Prostate gland (tissue), 2 donors: Measurements from ENCODE around the gene PHPT1. TPM values are rescaled to one million over a fixed set of nuclear protein-coding genes. Genes with fewer than 3 reads are reported as not detected.
A peak's percentile ranks its signal among the peaks of the same experiment; 100 is the strongest.

Source experiments
- DNase-seq: peaks from one replicate; pipeline ENCODE4 v3.0.0-alpha.2; 2019; ENCODE audit warnings: low spot score
- H3K27ac ChIP-seq, 2 donors: fragments of 200-600 bp; sonication (generic); 2 replicates each; pipeline ENCODE4 v1.5.1; 2017 to 2019
- H3K27me3 ChIP-seq: fragments of 200-600 bp; sonication (generic); replicated peaks from 2 replicates; pipeline ENCODE4 v1.5.1; 2019; ENCODE audit not compliant: insufficient read depth
- H3K36me3 ChIP-seq, 2 donors: fragments of 200-600 bp; sonication (generic); 1 replicate in 1 of 2; 2 replicates in 1 of 2; pipeline versions ENCODE4 v1.5.1 to v1.8.1; 2017 to 2019
- H3K4me1 ChIP-seq: fragments of 200-600 bp; sonication (generic); replicated peaks from 2 replicates; pipeline ENCODE4 v1.5.1; 2019
- H3K4me3 ChIP-seq, 2 donors: fragments of 200-600 bp; sonication (generic); 2 replicates each; pipeline ENCODE4 v1.5.1; 2017 to 2019
- H3K9me3 ChIP-seq: fragments of 200-600 bp; sonication (generic); 2 replicates; pipeline ENCODE4 v1.5.1; 2017
- POLR2A ChIP-seq: fragments of 450-650 bp; IDR thresholded peaks from one replicate; pipeline ENCODE4 v1.6.1; 2016; ENCODE audit warnings: antibody characterized with exemption, mild to moderate bottlenecking
- POLR2AphosphoS5 ChIP-seq: sonication (generic); formaldehyde crosslinking; IDR thresholded peaks from one replicate; pipeline ENCODE4 v1.6.1; 2017; ENCODE audit warnings: antibody characterized with exemption
- WGBS: methylation state at CpG from one replicate; pipeline ENCODE4 v1.1.5; 2018; 5-methylcytosine and 5-hydroxymethylcytosine counted together
- intact Hi-C: fragments of 100-400 bp; cut with DNase I; formaldehyde crosslinking; loops from one replicate; pipeline ENCODE4 v1.14.2; 2022
- total RNA-seq, 2 donors: library from RNA; depleted of rRNA; stranded (reverse); fragments of >200 nt; gene quantifications; one replicate each; pipeline ENCODE4 v1.1.0, GENCODE V29; 2016
- TF ChIP-seq, protein P1 (sequence below), 4 experiments: fragments of 200-600 bp in 2 of 4; fragments of 450-650 bp in 2 of 4; sonication (generic) in 2 of 4; IDR thresholded peaks; 1 replicate in 3 of 4; 2 replicates in 1 of 4; pipeline ENCODE4 v1.5.1; 2016 to 2019; ENCODE audit warnings: antibody characterized with exemption in 4 of 4, mild to moderate bottlenecking in 2 of 4, moderate library complexity in 2 of 4

The PHPT1 gene
- total RNA-seq, 2 donors from 2014 or later, result 139 to 212 TPM

DNA sequence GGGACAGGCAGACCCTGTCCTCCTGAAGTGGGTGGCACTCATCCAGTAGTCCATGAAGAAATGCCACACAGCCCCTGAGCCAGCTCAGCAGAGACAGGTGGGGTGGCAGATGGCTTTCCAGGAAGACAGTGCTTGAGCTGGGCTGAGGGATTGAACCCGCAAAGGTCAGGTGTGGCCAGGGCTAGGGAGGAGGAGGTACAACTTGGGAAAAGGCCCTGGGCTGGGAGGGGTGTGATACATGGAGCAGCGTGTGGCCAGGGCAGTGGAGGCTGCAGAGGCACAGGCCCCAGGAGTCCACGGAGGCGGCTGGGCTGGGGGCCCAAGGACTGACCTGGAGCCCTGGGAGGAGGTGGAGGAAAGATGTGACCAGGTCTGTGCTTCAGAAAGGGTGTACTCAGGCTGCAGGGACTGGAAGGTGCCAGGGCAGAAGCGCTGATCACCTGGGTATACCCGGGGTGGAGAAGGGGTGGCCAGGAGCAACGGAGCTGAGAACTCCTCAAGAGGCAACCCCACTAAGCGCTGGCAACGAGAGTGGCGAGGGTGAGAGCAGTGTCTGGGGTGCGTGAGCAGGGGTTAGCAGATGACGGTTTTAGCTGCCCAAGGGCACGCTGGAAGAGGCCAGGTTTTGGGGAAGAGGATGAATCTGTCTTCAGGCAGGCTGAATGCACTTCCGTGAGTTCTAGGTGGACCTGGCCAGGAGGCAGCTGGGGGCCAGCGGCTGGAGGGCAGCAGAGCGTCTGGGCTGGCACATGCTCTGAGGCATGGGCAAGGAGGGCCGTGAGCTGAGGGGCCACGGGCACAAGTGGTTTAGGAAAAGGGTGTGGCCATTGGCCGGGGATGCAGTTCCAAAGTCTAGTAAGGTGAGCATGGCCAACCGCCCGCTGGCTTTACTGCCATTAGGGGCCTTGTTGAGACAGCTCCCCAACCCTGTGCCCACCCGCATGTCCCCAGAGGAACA is 45.4 kb upstream of the PHPT1 start:
- WGBS, result 86% methylated on average over 21 of the region's 22 CpGs
- Histone ChIP-seq H3K4me1 (peaks cover 13% of the 10 kb centered on the region), H3K27me3 (no peaks in the 10 kb centered on the region), H3K4me3 (no peak overlapping the region), H3K27ac (peak overlapping the region; percentile 47 to 74), H3K36me3 (no peaks in the 10 kb centered on the region), H3K9me3 (no peaks in the 10 kb centered on the region)
- no peak for TF ChIP-seq POLR2A
- TF ChIP-seq, protein P1, sequence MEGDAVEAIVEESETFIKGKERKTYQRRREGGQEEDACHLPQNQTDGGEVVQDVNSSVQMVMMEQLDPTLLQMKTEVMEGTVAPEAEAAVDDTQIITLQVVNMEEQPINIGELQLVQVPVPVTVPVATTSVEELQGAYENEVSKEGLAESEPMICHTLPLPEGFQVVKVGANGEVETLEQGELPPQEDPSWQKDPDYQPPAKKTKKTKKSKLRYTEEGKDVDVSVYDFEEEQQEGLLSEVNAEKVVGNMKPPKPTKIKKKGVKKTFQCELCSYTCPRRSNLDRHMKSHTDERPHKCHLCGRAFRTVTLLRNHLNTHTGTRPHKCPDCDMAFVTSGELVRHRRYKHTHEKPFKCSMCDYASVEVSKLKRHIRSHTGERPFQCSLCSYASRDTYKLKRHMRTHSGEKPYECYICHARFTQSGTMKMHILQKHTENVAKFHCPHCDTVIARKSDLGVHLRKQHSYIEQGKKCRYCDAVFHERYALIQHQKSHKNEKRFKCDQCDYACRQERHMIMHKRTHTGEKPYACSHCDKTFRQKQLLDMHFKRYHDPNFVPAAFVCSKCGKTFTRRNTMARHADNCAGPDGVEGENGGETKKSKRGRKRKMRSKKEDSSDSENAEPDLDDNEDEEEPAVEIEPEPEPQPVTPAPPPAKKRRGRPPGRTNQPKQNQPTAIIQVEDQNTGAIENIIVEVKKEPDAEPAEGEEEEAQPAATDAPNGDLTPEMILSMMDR (IDR thresholded peaks at IDR 0.05), result no peak
- no peak for TF ChIP-seq POLR2AphosphoS5
- DNase-seq, result no peak
- intact Hi-C loops, result no loop called here

DNA sequence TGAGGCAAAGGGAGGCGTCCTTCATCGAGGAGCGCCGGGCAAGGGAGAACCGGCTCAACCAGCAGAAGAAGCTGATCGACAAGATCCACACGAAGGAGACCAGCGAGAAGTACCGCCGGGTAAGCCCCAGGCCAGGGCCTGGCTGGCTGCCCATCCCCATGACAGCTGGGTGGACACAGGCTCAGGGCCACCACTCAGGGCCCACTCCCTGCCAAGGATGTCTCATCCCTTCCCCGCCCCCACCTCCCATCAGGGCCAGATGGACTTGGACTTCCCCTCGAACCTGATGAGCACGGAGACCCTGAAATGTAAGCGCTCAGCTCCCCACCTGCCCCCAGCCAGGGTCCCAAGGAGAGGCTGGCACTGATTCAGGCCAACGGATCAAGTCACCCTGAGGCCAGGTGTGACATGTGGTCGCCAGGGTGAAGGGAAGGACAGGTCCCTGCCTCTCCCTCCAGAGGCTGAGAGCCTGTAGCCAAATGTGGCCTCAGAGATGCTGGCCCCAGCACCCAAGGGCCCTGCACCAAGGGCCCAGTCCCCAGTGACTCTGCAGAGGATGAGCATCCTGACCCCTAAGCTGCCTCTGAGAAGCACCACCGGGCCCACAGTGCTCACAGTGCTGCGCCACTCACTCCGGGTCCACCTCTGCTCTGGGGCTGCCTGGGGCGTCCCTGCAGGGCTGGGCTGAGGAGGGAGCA is 44.6 kb upstream of the PHPT1 start:
- peak overlapping the region; percentile 47 to 74 for H3K27ac ChIP-seq
- H3K4me3 ChIP-seq, result no peak overlapping the region
- no peaks in the 10 kb centered on the region for H3K36me3 ChIP-seq
- H3K9me3 ChIP-seq, result no peaks in the 10 kb centered on the region
- TF ChIP-seq POLR2A (no peak), POLR2AphosphoS5 (peak; percentile 85)
- TF ChIP-seq, protein P1 (IDR thresholded peaks at IDR 0.05), result no peak
- 62% methylated on average over 17 of the region's 20 CpGs for WGBS
- H3K4me1 ChIP-seq, result peaks cover 17% of the 10 kb centered on the region
- peak; percentile 77 for DNase-seq
- intact Hi-C loops, result no loop called here
- no peaks in the 10 kb centered on the region for H3K27me3 ChIP-seq

DNA sequence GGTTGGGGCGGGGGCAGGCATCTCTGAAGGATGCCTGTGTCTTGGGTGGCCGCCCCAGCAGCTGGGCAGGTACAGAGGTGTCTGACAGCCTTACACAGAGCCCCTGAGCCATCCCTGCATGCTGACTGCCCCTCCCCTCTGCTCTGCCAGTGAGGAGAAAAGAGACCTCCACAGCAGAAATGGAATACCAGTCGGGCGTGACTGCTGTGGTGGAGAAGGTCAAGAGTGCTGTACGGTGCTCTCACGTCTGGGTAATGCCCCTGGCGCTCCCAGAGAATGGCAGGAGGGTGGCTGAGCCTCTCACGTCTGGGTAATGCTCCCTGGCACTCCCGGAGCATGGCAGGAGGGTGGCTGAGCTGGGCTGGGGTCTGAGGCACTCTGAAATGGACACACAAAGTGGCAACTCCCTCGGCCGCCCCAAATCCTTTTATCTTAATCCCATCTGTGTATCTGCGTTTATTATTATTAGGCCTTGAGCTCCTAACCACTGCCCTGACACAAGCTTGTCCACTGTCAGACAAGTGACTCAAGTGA is 43.9 kb upstream of the PHPT1 start:
- DNase-seq, result no peak
- Histone ChIP-seq H3K4me1 (peaks cover 19% of the 10 kb centered on the region), H3K9me3 (no peaks in the 10 kb centered on the region), H3K4me3 (no peak overlapping the region), H3K27ac (peak overlapping the region in 1 of 2 donors; percentile 74), H3K36me3 (no peaks in the 10 kb centered on the region), H3K27me3 (no peaks in the 10 kb centered on the region)
- 88% methylated on average over 12 of the region's 12 CpGs for WGBS
- no peak for TF ChIP-seq POLR2A
- TF ChIP-seq, protein P1 (IDR thresholded peaks at IDR 0.05), result no peak
- TF ChIP-seq POLR2AphosphoS5, result no peak
- intact Hi-C loops, result no loop called here

DNA sequence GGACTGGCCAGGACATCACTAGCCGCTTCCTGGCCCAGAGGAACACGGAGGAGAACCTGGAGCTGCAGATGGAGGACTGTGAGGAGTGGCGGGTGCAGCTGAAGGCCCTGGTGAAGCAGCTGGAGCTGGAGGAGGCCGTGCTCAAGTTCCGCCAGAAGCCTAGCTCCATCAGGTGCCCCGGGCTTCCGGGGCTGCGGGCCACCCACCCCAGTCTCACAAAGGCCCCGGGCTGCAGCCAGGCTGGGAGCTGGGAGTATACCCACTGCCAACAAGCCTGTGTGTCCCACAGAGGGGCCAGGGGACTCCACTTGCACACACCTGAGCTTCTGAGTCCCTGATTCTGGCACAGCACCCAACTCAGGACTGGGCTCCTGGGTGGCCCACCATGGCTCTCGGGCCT is 43.1 kb upstream of the PHPT1 start:
- Histone ChIP-seq H3K4me3 (no peak overlapping the region), H3K27me3 (no peaks in the 10 kb centered on the region), H3K4me1 (peaks cover 15% of the 10 kb centered on the region), H3K27ac (peak overlapping the region in 1 of 2 donors; percentile 95), H3K36me3 (no peaks in the 10 kb centered on the region), H3K9me3 (no peaks in the 10 kb centered on the region)
- DNase-seq, result no peak
- WGBS, result 95% methylated on average over 10 of the region's 10 CpGs
- intact Hi-C loops, result no loop called here
- TF ChIP-seq POLR2A, result no peak
- TF ChIP-seq POLR2AphosphoS5, result no peak
- TF ChIP-seq, protein P1 (IDR thresholded peaks at IDR 0.05), result no peak
